ENCODE measurements around the gene DCAF7. TPM values are rescaled to one million over a fixed set of nuclear protein-coding genes. Genes with fewer than 3 reads are reported as not detected.
A peak's percentile ranks its signal among the peaks of the same experiment; 100 is the strongest.

Gene DCAF7
- total RNA-seq, 1 experiment from 2014 or later: 60.4 TPM

DNA sequence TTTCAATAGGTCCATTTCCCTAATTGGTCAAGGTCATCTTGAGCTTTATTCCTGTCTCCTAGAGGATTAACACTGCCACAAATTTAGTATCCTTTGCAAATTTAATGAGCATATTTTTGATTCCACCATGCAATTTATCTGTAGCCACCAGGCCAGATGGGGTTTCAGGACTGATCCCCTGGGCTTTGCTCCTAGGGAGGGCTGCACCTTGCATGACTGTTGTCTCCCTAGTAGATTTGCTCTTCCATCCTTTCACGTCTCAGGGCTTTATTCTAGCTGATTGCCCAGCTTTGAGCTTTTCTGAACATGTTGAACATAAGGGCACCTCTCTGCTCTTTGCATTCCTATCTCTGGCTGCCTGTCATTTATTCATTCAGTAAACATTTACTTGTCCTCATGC lies 34.9 kb upstream of the DCAF7 start:
- POLR2A ChIA-PET: no interaction called here
- no peak overlapping the region for H3K4me3 ChIP-seq (ENCODE audit: low read depth in 2 of 2, low read length in 2 of 2)
- TF ChIP-seq SIN3A (IDR thresholded peaks at IDR 0.05; ENCODE audit: borderline replicate concordance, insufficient read depth, low read depth, low read length) (no peak), POLR2AphosphoS5 (IDR thresholded peaks at IDR 0.05; ENCODE audit: low read depth, low read length) (no peak), TCF7L2 (IDR thresholded peaks at IDR 0.05; ENCODE audit: low read depth, low read length) (no peak)
- TF ChIP-seq, protein P1, sequence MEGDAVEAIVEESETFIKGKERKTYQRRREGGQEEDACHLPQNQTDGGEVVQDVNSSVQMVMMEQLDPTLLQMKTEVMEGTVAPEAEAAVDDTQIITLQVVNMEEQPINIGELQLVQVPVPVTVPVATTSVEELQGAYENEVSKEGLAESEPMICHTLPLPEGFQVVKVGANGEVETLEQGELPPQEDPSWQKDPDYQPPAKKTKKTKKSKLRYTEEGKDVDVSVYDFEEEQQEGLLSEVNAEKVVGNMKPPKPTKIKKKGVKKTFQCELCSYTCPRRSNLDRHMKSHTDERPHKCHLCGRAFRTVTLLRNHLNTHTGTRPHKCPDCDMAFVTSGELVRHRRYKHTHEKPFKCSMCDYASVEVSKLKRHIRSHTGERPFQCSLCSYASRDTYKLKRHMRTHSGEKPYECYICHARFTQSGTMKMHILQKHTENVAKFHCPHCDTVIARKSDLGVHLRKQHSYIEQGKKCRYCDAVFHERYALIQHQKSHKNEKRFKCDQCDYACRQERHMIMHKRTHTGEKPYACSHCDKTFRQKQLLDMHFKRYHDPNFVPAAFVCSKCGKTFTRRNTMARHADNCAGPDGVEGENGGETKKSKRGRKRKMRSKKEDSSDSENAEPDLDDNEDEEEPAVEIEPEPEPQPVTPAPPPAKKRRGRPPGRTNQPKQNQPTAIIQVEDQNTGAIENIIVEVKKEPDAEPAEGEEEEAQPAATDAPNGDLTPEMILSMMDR (IDR thresholded peaks at IDR 0.05): no peak
- TF ChIP-seq, protein P2, sequence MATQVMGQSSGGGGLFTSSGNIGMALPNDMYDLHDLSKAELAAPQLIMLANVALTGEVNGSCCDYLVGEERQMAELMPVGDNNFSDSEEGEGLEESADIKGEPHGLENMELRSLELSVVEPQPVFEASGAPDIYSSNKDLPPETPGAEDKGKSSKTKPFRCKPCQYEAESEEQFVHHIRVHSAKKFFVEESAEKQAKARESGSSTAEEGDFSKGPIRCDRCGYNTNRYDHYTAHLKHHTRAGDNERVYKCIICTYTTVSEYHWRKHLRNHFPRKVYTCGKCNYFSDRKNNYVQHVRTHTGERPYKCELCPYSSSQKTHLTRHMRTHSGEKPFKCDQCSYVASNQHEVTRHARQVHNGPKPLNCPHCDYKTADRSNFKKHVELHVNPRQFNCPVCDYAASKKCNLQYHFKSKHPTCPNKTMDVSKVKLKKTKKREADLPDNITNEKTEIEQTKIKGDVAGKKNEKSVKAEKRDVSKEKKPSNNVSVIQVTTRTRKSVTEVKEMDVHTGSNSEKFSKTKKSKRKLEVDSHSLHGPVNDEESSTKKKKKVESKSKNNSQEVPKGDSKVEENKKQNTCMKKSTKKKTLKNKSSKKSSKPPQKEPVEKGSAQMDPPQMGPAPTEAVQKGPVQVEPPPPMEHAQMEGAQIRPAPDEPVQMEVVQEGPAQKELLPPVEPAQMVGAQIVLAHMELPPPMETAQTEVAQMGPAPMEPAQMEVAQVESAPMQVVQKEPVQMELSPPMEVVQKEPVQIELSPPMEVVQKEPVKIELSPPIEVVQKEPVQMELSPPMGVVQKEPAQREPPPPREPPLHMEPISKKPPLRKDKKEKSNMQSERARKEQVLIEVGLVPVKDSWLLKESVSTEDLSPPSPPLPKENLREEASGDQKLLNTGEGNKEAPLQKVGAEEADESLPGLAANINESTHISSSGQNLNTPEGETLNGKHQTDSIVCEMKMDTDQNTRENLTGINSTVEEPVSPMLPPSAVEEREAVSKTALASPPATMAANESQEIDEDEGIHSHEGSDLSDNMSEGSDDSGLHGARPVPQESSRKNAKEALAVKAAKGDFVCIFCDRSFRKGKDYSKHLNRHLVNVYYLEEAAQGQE (IDR thresholded peaks at IDR 0.05; ENCODE audit: insufficient read depth in 1 of 2, low read depth in 2 of 2, low read length in 1 of 2): no peak
- no peaks in the 10 kb centered on the region for H3K9me3 ChIP-seq (ENCODE audit: control insufficient read depth, insufficient read depth, low read depth, low read length)
- no peaks in the 10 kb centered on the region for H3K4me1 ChIP-seq (ENCODE audit: control insufficient read depth, insufficient read depth, low read length)
- in situ Hi-C loops (cut with HindIII; ENCODE audit: low pct_unique_long_range_greater_than_20kb, low sequenced_read_pairs) (no loop called here), intact Hi-C loops (cut with micrococcal nuclease; ENCODE audit: unreplicated experiment) (no loop called here)
- CTCF ChIA-PET: no interaction called here
- ATAC-seq (no peak), DNase-seq (ENCODE audit: low read depth, low spot score) (no peak)
- BruUV-seq (replicated peaks): no TSS peak
- no peak overlapping the region for H3K27ac ChIP-seq (ENCODE audit: low read length)
- H3K27me3 ChIP-seq (ENCODE audit: control insufficient read depth, insufficient read depth, low read length): peaks cover 4% of the 10 kb centered on the region; the same call in 1 of the 2 replicates
- H3K36me3 ChIP-seq (ENCODE audit: control insufficient read depth, insufficient read depth, low read length): no peaks in the 10 kb centered on the region

DNA sequence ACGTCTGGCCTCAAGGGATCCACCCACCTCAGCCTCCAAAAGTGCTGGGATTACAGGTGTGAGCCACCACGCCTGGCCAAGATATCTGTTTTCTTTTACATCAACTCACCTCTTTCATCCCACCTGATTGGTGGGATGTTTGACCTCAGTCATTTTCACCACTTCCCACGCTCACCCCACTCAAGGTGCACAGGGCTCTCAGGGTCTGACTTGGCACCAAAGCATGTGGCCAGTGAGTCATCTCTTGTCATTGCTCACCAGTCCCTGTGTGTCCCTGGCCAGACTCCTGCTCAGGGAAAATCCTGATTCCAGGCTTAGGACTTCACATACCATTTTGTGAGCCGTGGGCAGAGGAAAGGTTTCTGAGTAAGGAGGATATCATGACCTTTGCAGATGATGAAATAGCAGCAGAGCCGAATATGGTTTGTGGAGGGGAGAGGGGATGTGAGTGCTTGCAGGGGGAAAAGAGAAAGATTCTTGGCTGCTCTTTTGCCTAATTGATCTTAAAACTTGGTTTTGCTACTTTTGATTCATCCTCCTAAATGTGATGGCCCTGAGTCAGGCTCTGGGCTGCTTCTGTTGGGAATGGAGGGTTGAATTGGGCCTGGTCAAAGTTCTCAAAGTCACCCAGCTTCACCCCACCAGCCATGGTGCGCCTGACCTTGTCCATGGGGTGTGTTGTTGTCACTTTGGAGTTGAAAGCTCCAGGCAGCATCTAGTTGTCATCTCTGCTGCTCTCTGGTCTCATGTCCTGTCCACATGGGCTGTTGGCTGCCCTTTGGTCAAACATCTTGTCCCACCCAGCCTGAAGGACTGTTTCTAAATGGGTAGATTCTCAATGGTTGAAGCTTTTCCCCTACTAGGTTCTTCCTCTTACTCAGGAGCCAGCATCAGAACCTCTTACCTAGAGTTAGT lies 33.1 kb upstream of the DCAF7 start:
- no peaks in the 10 kb centered on the region for H3K9me3 ChIP-seq (ENCODE audit: control insufficient read depth, insufficient read depth, low read depth, low read length)
- ATAC-seq (peak; percentile 47; the same call in 1 of the 2 replicates), DNase-seq (ENCODE audit: low read depth, low spot score) (no peak)
- no peaks in the 10 kb centered on the region for H3K36me3 ChIP-seq (ENCODE audit: control insufficient read depth, insufficient read depth, low read length)
- in situ Hi-C loops (cut with HindIII; ENCODE audit: low pct_unique_long_range_greater_than_20kb, low sequenced_read_pairs): no loop called here
- H3K4me1 ChIP-seq (ENCODE audit: control insufficient read depth, insufficient read depth, low read length): no peaks in the 10 kb centered on the region
- CTCF ChIA-PET: no interaction called here
- no peak overlapping the region for H3K4me3 ChIP-seq (ENCODE audit: low read depth in 2 of 2, low read length in 2 of 2)
- POLR2A ChIA-PET: no interaction called here
- TF ChIP-seq, protein P2 (IDR thresholded peaks at IDR 0.05; ENCODE audit: insufficient read depth in 1 of 2, low read depth in 2 of 2, low read length in 1 of 2): no peak
- TF ChIP-seq SIN3A (IDR thresholded peaks at IDR 0.05; ENCODE audit: borderline replicate concordance, insufficient read depth, low read depth, low read length): no peak
- no peak for TF ChIP-seq TCF7L2 (IDR thresholded peaks at IDR 0.05; ENCODE audit: low read depth, low read length)
- TF ChIP-seq, protein P1 (IDR thresholded peaks at IDR 0.05): no peak
- peaks cover 4% of the 10 kb centered on the region; the same call in 1 of the 2 replicates for H3K27me3 ChIP-seq (ENCODE audit: control insufficient read depth, insufficient read depth, low read length)
- intact Hi-C loops (cut with micrococcal nuclease; ENCODE audit: unreplicated experiment): no loop called here
- no TSS peak for BruUV-seq (replicated peaks)
- no peak overlapping the region for H3K27ac ChIP-seq (ENCODE audit: low read length)
